GM19099 (cell line): Measurements from ENCODE around the gene MAST4.

ENCODE experiments used
- POLR2A ChIP-seq: IDR thresholded peaks from 3 replicates; pipeline ENCODE4 v1.6.1; 2011; ENCODE audit warnings: low read depth; ENCODE audit not compliant: insufficient read length; ENCODE audit errors: extremely low read depth

The MAST4 gene

GRCh38 chr5:66891184-66891925 lies 295.2 kb downstream of the MAST4 start:
- no peak for TF ChIP-seq POLR2A

- no peak for TF ChIP-seq POLR2A
Measured at GRCh38 chr5:66892716-66893115, 296.5 kb downstream of the MAST4 start.

- TF ChIP-seq POLR2A: no peak
Measured at GRCh38 chr5:66894480-66895240, 298.5 kb downstream of the MAST4 start.

DNA sequence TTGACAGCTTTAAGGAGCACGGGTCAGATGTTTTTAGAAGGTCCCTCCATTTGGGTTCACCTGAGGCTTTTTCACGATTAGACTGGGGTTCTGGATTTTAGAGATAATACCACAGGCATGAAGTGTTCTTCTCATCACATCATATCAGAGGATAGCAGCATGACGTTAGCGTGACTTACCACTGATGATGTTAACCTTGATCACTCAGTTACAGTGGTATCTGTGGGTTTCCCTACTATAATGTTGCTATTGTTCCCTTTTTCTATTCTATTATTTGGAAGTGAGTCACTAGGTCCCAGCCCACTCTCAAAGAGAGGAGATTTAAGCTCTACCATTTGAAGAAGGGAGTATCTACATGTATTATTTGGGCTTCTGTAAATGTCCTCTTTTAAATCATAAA lies 300.0 kb downstream of the MAST4 start:
- TF ChIP-seq POLR2A: no peak

- TF ChIP-seq POLR2A: no peak
Measured at GRCh38 chr5:66897356-66897755, 301.2 kb downstream of the MAST4 start.

- no peak for TF ChIP-seq POLR2A
Measured at GRCh38 chr5:66898241-66898995, 302.2 kb downstream of the MAST4 start.

DNA sequence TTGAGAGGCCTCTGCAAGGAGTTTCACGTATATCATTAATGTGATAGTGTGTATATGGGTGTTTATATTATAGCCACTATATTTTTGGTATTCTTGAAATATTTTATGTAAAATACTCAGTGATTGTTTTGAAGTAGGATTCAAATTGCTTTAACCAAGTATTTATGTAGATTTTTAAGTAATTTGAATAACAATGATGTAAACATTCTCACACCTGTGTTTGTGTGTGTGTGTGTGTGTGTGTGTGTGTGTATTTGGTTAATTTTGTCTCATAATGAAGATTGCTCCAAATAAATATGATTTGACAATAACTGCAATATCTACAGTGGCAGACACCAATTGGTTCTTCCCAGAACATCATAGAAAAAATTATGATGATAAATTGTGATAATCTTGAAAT lies 307.0 kb downstream of the MAST4 start:
- no peak for TF ChIP-seq POLR2A

GRCh38 chr5:66903709-66904108 lies 307.5 kb downstream of the MAST4 start:
- no peak for TF ChIP-seq POLR2A

DNA sequence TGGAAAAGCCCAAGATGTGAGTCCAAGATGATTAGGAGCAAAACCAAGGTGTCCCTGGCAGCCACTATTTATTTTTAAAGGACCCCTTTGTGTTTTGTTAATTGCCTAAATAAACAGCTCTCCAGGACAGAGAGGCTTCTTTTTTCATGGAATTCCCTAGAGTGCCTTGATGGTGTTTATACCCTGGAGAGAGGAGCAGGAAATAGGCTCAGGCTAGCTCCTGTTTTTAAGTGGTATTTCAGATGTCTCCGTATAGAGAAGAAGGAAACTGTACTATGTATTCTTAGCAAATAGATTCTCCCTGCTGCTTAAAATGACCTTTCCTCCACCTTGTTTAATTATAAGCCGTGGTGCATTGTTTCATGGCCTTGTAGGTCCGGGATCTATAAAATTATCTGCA lies 308.0 kb downstream of the MAST4 start:
- TF ChIP-seq POLR2A: no peak

DNA sequence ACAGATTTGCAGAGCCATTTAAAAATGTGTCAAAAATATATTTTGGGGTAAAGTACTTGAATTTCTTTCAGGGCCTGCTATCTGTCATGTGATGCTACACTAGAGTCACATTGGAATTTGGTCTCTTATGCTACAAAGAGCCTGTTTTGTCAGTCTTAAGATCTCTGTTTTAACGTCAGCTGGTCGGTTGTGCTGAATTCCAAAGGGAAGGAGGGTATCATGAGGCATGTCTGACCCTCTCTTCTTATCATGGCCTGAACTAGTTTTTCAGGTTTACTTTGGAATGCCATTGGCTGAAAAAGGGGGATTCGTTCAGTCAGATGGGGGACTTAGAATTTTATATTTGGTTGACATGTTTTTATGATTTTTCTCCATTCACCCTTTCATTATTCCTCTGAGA lies 309.8 kb downstream of the MAST4 start:
- TF ChIP-seq POLR2A: no peak

DNA sequence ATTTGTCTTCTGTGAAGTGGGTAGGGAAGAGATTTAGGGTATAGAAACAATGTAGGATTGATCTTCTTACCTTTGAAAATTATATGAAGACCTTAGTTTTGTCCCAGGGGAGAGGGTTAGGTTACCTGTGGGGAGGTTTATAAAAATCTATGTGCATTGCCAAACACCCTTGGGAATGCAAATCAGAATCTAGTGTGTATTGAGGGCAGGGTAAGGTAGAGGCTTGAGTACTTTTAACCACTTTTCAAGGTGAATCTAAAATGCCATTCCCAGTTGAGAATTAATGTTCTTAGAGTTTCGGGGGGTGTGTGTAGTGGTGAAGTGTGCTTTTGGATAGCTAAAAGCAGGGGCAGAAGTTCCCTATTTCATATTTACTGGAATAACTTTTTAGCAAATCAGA lies 312.0 kb downstream of the MAST4 start:
- TF ChIP-seq POLR2A: no peak

DNA sequence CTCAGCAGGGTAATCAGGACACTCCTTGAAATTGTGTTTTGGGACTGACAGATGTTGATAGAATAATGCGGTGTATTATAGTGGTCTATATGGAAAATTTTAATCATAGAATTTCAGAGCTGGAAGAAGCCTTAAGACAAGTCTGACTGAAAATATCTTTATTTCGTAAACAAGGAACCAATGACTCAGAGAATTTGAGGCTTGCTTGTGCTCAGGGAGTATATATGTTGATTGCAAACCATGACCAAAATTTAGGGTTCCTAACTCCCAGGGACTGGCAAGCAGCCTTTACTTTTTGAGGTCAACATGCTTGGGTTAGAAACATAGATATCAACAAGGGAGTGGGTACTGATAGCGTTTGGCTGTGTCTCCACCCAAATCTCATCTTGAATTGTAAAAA lies 313.2 kb downstream of the MAST4 start:
- TF ChIP-seq POLR2A: no peak

- no peak for TF ChIP-seq POLR2A
Measured at GRCh38 chr5:66912787-66913186, 316.6 kb downstream of the MAST4 start.

DNA sequence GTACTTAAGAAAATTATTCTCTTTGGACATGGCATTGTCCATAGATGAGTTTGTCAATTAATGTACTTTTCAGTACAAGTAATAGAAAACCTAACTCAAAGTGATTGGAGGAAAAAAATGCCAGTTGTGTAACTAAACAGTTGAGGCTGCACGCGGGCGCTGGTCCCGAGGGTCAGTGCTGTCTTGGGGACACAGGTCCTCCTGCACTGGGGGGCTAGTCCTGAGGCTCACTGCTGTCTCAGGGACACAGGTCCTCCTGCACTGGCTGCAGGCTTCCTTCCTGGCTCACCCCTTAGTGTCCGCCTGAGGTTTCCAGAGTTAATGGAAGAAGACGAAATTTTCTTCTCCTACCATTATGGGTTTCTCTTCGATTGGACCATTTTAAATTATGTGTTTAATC lies 319.3 kb downstream of the MAST4 start:
- TF ChIP-seq POLR2A: no peak

- no peak for TF ChIP-seq POLR2A
Measured at GRCh38 chr5:66922881-66923280, 326.7 kb downstream of the MAST4 start.

- no peak for TF ChIP-seq POLR2A
Measured at GRCh38 chr5:66923457-66923856, 327.3 kb downstream of the MAST4 start.
